EH (cell line): Measurements from ENCODE around the gene CORO1C.
"Not testable (repeated sequence)": the region's sequence is repeated elsewhere in the genome, so short reads cannot be mapped to it uniquely, and the experiment has no call there.

Experiments
- DNase-seq: peaks from one replicate; pipeline ENCODE4 v3.0.0-alpha.2; 2015; ENCODE audit warnings: low read depth

The CORO1C gene

DNA sequence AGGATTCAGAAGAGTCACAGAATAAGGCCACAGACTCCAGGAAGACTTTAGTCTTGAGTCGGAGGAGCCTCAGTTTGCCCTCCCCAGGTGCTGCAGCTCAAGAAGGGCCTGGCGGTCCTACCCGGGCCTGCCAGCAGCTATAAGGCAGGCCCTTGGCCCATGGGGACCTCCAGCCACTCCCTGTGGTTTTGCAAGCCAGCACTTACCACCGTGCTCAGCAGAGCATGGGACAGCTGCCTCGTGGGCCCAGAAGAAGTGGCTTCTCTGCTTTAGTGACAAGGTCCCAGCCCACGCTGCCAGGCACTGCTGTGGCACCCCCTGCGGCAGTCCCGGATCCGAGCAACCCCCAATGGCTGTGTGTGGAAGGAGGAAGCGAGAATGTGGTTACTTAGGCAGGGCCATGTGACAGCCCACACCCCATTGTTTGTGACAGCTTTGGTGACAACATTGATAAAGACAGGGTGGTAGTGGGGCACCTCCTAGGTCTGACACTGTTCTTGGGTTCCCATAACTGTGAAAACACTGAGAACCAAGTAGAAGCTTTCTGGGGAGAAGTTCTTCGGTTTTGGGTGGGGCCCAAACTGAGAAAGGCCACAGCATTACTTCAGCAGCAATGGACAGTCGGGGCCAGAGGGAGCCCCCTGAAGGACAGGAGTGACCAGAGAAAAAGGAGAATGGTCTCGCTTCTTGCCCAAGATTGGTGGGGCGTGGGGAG lies 97.6 kb downstream of the CORO1C start, which contains the start of gene SELPLG:
Gene SELPLG (minus strand): TSS at position 361 of the 715 bp plus-strand sequence. CDS start 9,587 bp downstream, outside the sequence.
- DNase-seq = no peak

DNA sequence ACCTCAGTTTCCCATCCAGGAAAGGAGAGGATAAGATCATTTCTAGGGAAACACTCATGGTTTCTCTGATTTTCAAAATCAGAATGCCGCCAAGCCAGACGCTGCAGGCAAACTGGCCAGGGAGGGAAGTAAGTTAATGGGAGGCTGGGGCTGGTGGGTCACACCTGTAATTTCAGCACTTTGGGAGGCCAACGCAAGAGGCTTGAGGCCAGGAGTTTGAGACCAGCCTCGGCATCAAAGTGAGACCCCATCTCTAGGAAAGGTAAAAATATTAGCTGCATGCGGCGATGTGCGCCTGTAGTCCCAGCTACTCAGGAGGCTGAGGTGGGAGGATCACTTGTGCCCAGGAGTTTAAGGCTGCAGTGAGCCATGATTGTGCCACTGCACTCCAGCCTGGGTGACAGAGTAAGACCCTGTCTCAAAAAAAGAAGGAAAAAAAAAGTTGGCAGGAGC lies 98.2 kb downstream of the CORO1C start:
- DNase-seq = no peak

DNA sequence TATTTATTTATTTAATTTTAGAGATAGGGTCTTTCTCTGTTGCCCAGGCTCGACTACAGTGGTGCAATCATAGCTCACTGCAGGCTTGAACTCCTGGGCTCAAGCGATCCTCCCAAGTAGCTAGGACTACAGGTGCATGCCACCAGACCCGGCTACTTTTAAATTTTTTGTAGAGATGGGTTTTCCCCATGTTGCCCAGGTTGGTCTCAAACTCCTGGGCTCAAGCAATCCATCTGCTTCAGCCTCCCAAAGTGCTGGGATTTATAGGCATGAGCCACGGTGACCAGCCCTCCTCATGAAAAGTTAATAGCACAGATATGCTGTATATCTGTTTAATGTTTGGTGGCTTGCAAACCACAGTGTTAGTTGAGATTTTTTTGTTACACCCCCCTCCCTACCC lies 100.1 kb downstream of the CORO1C start:
- not testable (repeated sequence) for DNase-seq

DNA sequence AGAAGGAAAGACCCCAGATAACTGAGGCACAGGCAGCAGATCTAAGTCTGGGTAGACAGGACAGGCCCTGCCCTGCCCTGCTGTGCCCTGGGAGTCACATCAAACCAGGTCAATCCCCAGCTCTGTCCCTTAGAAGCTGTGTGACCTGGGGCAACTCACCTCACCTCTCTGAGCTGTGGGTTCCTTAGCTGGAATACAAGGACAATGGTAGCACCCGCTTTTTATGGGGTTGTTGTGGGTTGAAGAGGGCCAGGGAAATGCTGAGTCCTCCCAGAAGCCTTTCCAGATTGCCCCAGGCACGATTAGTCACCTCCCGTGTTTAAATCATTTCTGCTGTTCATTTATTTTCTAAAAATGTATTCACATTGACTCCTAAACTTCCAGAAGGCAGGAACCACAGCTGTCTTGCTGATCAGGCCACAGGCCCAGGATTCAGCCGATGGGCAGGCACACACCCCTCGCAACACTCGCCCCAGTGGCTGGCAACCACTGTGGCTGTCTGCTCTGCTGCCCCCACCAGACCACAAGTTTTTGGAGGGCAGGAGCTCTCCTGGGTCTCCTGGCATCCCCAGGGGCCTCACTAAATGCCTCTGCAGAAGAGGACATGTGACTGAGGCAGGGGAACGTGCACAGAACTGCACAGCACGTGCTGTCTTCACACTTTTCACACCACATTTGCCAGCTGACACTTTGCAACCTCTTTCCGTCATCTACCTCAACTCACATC lies 100.7 kb downstream of the CORO1C start:
- peak; percentile 96 for DNase-seq

DNA sequence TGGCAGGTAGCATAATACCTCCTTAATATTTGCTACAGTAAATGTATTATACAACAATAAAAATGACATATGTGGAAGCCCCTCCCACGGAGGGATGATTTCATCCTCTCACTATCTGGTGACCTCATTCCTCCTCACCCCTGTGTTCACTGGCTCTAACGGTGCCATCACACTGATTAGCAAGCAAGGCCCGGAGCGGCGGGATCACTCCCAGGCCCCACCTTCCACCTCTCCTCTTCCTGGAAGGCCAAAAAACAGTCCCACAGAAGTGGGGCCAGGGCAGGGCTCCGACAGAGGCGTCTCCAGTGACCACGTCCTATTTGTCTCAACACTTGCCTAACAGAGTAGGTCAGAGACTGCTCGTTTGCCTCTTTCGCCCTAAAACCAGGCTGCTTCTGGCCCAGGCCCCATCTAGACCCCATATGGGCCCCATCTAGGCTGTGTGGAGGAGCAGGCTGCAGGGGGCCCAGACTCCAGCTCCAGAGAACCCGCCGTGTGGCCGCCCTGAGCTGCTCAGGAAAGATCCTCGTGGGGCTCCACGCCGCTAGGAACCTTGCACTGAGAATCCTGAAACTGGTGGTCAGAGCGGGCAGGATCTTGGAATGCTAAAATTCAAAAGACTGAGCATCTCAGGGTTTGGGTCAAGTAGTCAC lies 101.4 kb downstream of the CORO1C start:
- peak; percentile 92 for DNase-seq

DNA sequence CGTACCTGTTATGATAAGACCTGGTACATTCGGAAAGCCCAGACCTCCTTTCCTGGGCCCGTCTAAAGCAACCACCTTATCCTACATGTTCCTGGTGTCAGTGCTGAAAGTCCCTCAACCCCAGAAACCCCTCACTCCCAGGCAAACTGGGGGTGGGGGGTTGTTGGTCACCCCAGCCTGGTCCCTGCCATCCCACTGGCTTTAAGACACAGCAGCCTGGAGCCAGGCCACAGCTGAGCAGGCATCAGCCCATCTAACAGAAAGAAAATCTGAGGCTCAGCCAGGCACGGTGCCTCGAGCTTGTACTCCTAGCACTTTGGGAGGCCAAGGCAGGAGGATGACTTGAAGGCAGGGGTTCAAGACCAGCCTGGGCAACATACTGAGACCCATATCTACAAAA lies 102.2 kb downstream of the CORO1C start:
- DNase-seq = no peak

DNA sequence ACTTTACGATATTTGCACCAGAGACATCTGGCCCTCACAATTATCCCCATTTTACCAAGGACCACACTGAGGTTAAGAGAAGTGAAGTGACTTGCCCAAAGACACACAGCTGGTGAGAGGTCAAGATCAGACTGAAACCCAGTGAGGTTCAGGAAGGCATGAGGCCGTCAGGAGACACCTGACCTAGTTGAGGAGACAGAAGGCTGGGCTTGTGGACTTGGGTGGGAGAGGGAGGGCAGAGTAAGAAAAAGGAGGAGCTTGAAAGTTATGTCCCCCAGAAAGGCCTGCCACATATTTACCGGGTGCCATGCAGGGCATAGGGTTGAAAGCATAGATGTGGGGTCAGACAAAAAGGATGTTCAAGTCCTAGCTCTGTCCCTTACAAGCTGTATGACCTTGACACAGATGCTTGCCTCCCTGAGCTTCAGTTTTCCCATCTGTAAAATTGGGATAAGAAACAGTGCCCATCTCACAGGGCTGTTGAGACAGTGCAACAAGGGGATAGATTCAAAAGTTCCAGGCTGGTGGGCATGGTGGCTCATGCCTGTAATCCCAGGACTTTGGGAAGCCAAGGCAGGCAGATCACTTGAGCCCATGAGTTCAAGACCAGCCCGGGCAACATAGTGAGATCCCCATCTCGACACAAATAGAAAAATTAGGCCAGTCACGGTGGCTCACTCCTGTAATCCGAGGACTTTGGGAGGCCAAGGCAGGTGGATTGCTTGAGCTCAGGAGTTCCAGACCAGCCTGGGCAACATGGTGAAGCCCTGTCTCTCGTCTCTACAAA lies 104.0 kb downstream of the CORO1C start:
- DNase-seq = no peak

DNA sequence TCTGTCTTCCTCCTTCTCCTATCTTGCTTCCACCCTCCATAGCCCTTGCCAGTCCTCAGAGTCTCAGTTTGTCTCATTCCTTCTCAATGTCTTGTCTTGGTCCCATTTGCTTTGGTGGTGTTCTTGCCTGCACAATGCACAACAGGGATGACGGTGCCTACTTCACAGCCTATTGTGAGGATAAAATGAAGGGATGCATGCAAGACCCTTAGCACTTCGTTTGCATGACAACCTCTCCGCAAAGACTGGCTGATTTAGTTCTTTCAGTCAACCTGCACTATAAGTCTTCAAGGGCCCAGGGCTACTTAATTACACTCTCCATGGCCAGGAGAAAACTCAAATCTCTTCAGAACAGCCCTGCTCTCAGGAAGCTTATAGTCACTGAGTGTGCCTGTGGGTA lies 106.1 kb downstream of the CORO1C start:
- no peak for DNase-seq

DNA sequence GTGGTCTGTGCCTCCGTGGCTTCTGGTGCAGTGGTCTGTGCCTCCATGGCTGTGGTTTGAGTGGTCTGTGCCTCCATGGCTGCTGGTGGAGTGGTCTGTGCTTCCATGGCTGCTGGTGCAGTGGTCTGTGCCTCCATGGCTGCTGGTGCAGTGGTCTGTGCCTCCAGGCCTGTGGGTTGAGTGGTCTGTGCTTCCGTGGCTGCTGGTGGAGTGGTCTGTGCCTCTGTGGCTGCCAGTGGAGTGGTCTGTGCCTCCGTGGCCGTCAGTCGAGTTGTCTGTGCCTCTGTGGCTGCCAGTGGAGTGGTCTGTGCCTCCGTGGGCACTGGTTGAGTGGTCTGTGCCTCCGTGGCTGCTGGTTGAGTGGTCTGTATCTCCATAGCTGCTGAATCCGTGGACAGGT lies 107.7 kb downstream of the CORO1C start:
- DNase-seq = no peak

DNA sequence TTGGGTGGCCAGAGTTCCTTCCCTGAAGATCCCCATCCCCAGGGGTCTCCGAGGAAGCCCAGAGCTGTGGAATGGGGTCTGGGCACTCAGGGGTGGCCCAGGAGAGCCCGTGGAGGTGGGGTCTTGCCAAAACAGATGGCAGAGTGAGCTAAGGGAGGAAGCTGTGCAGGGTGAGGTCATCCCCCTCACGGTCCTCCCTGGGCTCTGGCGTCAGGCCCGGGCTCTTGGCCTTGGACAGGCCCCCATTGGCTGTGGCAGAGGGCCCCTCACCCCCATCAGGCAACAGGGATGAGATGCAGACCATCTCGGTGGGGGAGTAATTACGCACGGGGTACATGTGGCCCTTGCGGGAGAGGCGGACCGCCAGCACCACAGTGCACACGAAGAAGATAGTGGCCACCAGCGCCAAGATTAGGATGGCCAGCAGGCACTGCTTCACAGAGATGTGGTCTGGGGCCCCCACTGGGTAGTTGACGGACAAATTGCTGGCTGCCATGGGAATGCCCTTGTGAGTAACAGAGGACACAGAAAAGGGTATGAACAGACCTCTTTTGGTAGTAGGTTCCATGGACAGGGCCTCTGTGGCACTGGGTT lies 108.3 kb downstream of the CORO1C start:
- DNase-seq = no peak

DNA sequence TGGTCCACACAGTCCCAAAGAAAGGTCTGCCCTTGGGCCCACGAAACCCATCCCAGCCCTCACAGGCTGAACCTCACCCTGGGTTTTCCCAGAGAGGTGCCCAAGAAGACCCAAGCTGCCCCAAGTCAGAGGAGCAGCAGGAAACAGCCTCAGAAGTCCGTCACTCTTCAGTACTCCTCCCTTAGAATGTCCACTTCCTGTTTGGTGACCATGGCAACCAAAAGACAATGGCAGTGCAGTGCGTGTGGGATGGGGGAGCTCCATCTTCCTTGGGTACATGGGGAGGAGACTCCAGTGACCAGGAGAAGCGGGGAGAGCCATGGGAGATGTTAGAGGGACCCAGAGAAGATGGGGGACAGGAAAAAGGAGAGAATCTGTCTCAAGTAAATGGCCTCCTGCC lies 108.9 kb downstream of the CORO1C start:
- peak; percentile 72 for DNase-seq

DNA sequence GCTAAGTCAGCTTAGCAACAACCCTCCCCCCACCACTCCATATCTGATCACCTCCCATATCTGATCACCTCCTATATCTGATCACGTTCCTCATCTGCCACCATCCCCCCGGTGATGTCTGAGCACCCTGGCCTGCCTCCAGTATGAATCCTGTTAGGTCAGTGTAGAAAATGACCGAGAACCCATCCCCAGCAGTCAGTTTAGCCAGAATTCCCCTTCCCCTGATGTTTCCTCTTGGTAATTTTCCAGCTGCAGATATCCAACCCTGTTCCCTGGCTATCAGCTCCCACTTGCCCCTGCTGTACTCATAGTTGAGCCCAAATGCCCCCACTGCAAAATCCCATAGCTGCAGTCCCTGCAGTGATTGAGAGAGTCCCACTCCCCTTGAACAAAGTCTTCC lies 110.2 kb downstream of the CORO1C start:
- no peak for DNase-seq

DNA sequence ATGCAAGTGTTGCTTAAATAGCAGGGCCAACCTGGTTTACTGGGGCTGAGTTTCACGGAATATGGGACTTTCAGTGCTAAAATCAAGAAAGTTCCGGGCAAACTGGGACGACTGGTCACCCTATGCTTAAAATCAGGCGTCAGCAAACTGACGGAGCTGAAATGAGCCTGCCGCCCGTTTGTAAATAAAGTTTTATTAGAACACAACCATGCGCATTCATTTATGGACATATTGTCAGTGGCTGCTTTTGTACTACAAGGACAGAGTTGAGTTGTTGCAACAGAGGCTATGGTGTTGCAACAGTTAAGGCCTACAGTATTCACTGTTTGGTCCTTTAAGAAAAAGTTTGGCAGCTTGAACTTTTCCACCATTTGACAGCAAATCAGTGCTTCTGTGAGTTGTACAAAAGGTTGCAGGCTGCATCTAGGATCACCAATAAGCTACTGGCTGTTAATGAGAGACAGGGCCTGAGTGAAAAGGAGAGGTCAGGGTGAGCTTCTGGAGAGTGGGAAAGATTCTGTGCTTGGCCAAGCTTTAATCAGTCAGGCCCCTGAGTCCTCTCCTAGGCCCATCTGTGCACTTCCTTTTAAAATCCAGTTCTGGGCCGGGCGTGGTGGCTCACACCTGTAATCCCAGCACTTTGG lies 111.0 kb downstream of the CORO1C start:
- DNase-seq = peak; percentile 47

DNA sequence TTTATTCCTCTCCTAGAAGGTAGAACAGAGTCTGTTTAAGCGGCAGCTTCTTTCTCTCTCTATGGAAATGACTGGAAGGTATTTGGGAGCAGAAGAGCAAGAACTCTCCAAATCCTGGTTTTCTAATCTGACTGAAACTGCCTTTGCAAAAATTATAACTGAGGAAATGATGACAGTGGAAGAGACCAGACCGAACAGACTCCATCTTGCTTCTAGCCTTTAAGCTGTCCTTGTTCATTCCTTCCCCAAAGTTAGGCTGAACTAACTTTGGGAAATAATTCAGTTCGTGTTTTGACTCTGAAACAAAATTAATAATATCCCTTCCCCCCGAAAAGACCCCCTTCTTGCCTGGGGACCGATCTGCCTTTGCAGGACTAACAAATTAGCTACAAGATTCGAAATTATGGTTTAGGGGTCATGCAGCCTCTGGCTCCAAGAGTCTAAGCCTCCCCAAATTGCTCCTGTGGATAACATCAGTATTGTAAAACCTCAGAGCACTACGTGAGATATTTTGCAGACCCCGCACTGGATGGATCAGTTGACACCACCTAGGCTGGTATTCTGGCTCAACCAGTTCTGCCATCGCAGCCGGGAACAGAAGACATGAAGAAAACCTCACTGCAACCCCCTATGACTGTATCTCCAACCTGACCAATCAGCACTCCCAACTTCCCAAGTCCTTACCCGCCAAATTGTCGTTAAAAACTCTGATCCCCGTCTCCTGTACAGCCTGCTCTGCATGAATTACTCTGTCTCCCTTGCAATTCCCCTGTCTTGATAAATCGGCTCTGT lies 111.8 kb downstream of the CORO1C start:
- DNase-seq = no peak

DNA sequence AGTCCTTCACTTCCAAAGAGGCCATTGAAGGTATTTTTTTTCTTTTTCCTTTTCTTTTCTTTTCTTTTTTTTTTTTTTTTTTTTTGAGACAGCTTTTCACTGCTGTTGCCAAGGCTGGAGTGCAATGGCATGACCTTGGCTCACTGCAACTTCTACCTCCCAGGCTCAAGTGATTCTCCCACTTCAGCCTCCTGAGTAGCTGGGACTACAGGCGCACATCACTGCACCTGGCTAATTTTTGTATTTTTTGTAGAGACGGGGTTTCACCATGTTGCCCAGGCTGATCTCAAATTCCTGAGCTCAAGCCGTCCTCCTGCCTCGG lies 112.4 kb downstream of the CORO1C start:
- not testable (repeated sequence) for DNase-seq

DNA sequence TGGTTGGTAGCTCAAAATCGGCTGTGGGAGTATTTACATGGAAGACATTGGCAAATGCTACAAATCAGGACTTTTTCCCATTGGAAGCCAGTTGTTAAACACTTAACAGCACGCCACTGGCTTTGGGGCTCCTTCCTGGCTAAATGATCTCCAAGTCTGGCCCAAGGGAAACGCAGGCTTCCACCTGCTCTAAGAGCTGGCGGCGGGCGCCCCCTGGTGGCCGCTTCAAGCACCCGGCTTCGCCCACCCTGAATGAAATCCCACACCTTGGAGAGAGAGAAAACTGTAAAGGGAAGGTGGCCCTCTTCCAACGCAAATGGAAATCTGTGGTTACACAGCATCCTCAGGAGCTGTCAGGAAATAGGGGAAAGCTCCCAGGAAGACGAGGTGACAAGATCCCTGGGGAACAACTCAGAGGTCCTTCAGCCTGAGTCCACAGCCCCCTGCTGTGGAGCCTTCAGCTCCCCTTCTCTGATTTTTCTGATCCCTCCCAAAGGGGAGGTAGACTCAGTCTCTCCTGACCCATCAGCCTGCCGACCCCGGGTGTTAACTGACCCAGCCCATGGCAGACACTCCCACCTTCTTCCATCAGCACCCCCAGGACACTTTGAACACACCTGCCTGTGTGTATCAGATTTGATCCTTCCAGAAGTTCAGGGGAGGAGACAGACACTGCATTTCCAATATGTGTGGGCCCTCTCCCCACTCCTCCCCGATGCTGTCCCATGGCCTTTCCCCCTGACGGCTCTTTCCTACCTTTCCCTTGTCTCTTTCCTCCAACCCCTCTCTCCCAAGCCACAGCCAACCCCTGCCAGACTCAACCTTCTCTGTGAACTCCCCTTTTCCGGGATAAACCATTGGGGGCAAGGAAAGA lies 113.0 kb downstream of the CORO1C start:
- peak; percentile 82 for DNase-seq

DNA sequence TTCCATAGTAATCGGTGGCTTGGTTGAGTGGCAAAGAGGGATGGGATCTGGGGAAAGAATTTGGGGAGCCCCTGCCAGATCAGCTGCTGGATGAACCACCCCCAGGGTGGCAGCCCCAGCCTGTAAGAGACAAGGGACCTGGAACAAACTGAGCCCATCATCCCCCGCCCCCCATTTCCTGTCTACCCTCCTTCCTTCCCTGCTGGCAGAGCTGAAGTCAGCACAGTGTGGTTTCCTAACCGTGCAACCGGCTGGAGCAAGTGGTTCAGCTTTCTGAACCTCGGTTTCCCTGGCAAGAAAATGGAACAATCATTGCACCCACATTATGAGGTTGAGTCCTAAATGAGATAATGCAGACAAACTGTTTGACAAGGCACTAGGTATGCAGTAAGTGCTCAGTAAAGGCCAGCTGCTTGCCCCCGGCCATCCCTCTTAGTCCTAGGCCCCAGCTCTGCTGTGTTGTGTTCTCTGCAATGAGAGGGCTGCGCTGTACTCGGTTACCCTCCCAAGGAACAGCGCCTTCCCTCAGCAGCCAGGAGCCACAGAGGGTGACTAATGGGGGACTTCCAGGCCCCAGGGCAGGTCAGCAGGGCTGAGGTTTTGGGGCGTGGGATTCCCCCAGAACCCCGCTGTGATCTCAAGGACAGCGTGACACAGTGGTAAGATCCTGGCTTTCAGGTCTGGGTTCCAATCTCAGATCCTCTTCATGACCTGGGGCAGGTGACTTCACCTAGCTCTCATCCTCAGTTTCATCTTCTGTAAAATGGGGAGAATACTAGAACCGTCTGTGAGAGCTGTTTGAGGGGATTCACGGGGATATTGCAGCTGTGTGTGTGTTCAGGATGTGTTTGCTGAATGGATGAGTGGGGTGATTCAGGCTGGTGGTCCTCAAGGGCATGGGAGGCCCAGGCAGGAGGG lies 114.1 kb downstream of the CORO1C start:
- DNase-seq = peak; percentile 35

DNA sequence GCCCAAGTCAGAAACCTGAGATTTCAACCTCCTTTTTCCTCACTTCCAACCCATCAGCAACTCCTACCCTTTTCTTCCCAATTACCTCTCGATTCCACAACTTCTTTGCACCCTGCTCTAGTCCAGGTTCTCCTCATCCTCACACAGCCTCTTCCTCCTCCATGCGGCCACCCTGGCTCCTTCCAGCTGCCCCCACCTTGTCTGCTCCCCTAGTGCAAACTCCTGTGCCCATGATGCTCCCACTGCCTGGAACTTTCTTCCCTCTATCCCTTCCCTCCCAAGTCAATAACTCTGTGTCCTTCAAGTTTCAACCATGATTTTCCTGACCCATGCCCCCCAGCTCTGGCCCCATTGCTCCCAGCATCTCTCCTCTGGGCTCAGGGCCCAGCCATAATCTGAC lies 115.0 kb downstream of the CORO1C start:
- no peak for DNase-seq
